ENCODE data around the gene ZNF581.

Gene ZNF581

DNA sequence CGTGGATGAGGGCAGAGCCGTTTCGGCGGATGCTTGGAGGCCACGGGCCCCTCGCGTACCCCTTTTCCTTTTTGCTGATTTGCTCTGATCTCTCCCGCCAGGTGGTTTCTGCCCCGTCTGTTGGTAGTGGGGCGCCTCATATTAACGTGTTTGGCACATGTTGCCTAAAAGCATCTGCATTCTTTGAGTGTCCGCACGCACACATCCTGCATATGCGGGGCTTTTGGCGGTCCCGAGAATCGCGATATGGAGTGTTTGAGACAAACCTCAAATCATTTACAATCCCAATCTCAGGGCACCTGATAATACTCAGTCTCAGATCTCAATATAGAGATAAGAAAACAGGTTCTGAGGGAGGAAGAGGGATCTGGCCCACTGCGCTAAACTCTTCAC, 12.2 kb downstream of the ZNF581 start:
- DNase-seq (ENCODE audit: insufficient read length, low spot score): no peak
- TF ChIP-seq, protein P1, sequence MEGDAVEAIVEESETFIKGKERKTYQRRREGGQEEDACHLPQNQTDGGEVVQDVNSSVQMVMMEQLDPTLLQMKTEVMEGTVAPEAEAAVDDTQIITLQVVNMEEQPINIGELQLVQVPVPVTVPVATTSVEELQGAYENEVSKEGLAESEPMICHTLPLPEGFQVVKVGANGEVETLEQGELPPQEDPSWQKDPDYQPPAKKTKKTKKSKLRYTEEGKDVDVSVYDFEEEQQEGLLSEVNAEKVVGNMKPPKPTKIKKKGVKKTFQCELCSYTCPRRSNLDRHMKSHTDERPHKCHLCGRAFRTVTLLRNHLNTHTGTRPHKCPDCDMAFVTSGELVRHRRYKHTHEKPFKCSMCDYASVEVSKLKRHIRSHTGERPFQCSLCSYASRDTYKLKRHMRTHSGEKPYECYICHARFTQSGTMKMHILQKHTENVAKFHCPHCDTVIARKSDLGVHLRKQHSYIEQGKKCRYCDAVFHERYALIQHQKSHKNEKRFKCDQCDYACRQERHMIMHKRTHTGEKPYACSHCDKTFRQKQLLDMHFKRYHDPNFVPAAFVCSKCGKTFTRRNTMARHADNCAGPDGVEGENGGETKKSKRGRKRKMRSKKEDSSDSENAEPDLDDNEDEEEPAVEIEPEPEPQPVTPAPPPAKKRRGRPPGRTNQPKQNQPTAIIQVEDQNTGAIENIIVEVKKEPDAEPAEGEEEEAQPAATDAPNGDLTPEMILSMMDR (IDR thresholded peaks at IDR 0.05; ENCODE audit: insufficient read depth, missing control alignments): no peak
- no peak for FAIRE-seq

DNA sequence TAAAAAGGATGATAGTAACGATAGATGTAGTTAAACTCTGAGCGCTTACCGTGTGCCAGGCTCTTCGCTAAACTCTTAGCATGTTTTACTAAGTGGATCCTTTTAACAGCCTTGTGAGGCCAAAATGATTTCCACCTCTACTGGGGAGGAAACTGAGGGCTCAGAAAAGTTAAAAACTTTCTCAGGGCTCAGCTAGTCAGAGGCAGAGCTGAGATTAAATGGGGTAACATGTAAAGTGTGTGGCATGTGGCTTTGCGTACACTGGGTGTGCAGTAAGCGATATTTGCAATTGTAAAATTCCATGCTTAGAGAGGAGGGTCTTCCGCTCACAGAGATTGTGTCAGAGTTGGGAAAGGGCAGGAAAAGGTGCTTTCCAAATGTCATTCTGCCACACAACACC, 13.1 kb downstream of the ZNF581 start:
- no peak for DNase-seq (ENCODE audit: insufficient read length, low spot score)
- FAIRE-seq: no peak

DNA sequence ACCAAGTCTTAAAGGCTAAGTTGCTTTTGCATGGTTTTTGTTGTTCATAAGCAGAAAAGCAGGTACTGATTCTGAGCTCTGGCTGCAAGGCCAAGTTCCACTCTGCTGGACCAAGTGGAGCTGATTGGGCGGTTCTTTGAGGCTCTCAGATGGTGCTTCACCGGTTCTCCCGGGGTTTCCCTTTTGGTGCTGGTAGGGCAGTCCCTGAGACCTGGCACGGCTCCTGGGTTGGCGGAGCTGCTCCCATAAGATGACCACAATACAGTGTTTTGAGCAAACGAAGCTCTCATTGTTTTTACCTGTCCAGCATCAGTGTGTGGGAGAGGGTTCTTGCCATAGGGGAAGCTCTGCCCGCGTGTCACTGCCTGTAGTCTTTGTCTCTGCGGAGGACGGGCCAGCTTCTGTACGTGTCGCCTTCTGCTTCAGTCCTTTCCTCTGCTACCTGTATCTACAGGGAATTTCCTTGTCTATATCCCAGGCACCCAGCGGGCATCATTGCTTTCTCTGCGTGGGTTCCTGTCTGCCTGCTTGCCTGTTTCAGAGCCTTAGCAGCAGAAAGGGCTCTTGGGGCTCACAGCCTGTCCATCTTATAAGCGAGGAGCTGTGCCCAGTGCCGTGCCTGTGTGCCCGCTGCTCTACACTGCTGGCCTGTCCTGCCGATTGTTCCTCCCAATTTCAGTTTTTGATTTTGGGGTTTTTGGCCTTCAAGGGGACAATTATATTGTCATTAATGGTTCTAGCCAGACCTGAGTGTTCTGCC, 13.7 kb downstream of the ZNF581 start:
- TF ChIP-seq, protein P1 (IDR thresholded peaks at IDR 0.05; ENCODE audit: insufficient read depth, missing control alignments): no peak
- no peak for FAIRE-seq
- DNase-seq (ENCODE audit: insufficient read length, low spot score): no peak

More for the DNA sequence above, 13.1 kb downstream of the ZNF581 start:
- TF ChIP-seq, protein P1 (IDR thresholded peaks at IDR 0.05; ENCODE audit: insufficient read depth, missing control alignments): no peak

DNA sequence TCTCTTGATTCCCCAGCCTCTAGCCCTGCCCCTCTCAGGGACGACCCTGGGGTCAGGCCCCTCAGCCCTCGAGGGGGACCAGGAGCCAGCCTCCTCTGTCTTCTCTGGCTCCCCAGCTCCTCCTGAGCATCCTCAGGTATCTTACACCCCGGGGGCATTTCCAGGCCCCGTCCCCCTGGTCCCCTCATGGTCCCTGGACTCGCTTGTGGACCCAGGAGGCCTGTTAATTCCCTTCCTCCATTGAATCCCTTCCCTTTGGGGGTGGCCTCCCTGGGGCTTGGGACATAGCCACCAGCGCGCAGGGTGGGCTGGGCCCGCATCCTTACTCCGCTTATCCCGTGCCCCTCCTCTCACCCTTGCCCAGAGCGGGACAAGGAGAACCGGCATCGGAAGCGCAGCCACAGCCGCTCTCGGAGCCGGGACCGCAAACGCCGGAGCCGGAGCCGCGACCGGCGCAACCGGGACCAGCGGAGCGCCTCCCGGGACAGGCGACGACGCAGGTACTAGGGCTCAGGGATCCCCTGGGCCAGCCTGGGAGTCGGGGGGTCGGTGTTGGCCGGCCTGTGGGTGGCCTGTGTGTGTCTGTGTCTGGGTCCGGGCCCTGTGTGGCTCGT, 15.5 kb downstream of the ZNF581 start:
- no peak for FAIRE-seq
- no peak for DNase-seq (ENCODE audit: insufficient read length, low spot score)
- TF ChIP-seq, protein P1 (IDR thresholded peaks at IDR 0.05; ENCODE audit: insufficient read depth, missing control alignments): no peak

DNA sequence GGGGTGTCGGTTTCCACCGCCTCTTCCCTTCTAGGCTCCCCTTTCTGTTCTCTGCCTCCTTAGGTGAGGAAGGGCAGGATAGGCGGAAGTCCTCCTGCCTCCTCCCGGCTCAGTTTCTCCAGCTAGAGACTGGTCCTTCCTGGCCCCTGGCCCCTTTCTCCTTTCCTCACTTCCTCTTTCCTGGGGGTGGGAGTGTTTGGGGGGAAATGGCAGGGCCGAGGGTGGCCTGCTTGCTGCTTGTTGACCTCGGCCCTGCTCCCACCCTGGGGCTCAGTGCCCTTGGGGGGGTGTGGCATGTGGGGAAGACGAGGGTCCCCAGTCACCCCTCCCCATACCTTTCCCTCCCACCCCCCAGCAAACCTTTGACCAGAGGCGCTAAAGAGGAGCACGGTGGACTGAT, 16.4 kb downstream of the ZNF581 start:
- FAIRE-seq (no peak), DNase-seq (ENCODE audit: insufficient read length, low spot score) (no peak)
- TF ChIP-seq, protein P1 (IDR thresholded peaks at IDR 0.05; ENCODE audit: insufficient read depth, missing control alignments): no peak

DNA sequence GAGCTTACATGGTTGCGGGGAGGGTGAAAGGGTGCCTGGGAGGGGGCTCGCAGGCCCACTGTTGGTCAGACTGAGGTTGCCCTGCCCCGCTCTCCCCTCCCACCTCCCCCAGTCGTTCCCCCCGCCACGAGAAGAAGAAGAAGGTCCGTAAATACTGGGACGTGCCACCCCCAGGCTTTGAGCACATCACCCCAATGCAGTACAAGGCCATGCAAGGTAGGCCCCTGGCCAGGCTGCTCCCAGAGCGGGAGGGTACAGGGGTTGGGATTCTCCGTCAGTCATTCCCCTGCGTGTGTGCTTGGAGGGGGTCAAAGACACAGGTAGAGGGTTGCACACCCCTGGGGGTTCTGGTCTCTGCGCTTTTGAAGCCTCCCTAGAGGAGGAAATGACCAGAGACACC, 17.0 kb downstream of the ZNF581 start:
- DNase-seq (ENCODE audit: insufficient read length, low spot score): no peak
- no peak for FAIRE-seq
- TF ChIP-seq, protein P1 (IDR thresholded peaks at IDR 0.05; ENCODE audit: insufficient read depth, missing control alignments): no peak

DNA sequence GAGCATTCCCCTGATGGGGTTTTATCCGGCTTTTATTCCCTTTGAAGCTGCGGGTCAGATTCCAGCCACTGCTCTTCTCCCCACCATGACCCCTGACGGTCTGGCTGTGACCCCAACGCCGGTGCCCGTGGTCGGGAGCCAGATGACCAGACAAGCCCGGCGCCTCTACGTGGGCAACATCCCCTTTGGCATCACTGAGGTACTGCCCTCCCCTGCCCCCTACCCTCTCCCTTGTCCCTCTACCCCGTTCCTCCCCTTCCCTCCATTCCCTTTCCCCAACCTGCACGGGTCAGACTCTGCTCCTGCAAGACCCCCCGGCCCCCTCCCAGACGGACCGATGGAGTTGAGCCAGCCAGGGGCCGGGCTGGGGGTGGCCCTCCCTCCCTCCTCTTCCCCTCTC, 17.5 kb downstream of the ZNF581 start:
- FAIRE-seq (no peak), DNase-seq (ENCODE audit: insufficient read length, low spot score) (no peak)
- TF ChIP-seq, protein P1 (IDR thresholded peaks at IDR 0.05; ENCODE audit: insufficient read depth, missing control alignments): no peak

Measured in D721Med (cell line).